ENCODE measurements around the gene TNNC1.
A peak's percentile ranks its signal among the peaks of the same experiment; 100 is the strongest.

Gene TNNC1

DNA sequence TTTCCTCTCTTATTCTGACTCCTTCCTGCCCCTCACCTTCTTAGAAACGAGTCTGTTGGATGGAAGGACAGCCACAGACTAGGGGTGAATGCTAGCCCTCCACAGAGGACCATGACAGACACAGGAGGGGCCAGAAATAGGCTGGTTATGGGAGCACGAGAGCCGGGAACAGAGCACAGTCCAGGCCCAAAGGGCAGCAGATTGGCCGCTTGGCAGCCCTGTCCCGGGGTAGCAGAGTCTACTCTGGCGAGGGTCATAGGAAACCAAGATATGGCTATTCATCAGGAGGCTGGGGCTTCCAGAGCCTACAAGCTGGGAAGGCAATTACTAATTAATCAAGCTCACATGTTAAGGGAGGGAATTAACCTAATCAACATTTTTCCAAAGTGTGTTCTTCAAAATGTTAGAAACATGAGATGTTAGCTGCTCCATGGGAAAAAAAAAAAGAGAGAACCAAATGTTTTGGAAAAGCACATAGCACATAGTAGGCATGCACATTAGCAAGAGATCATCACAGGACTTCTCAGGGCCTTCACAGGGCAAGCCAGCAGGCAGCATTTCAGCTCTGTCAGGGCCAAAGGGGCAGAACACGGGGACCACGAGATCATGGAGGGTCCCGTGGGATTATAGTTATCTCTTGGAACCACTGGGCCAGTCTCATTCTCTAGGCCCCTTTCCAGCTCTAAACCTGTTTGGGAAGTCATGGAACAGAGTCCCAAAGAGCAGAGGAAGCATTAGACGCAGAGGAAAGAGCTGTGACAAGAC, 22.2 kb downstream of the TNNC1 start:
- Histone ChIP-seq H3K36me3 (no peaks in the 10 kb centered on the region), H3K4me3 (ENCODE audit: low read depth, low read length) (no peak overlapping the region), H3K9me3 (no peaks in the 10 kb centered on the region), H3K4me1 (no peaks in the 10 kb centered on the region; the same call in 1 of the 2 replicates), H3K27me3 (no peaks in the 10 kb centered on the region)
- TF ChIP-seq, protein P1, sequence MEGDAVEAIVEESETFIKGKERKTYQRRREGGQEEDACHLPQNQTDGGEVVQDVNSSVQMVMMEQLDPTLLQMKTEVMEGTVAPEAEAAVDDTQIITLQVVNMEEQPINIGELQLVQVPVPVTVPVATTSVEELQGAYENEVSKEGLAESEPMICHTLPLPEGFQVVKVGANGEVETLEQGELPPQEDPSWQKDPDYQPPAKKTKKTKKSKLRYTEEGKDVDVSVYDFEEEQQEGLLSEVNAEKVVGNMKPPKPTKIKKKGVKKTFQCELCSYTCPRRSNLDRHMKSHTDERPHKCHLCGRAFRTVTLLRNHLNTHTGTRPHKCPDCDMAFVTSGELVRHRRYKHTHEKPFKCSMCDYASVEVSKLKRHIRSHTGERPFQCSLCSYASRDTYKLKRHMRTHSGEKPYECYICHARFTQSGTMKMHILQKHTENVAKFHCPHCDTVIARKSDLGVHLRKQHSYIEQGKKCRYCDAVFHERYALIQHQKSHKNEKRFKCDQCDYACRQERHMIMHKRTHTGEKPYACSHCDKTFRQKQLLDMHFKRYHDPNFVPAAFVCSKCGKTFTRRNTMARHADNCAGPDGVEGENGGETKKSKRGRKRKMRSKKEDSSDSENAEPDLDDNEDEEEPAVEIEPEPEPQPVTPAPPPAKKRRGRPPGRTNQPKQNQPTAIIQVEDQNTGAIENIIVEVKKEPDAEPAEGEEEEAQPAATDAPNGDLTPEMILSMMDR (IDR thresholded peaks at IDR 0.05; ENCODE audit: low read depth, low read length): no peak
- DNase-seq: no peak

DNA sequence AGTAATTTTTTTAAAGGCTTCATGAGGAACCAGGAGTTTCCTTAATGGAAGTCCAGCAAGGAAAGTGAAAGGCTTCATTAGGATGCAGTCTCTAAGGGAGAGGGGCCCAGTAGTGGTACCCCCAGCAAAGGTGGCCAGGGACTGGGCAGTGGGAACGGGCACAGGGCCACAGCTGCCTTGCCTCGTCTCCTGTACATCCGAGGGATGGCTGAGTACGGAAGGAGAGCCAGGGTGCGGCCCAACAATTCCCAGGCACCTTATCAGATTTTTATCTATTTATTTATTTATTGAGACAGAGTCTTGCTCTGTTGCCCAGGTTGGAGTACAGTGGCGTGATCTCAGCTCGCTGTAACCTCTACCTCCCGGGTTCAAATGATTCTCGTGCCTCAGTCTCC, 23.4 kb downstream of the TNNC1 start:
- no peak for DNase-seq
- no peaks in the 10 kb centered on the region; the same call in 1 of the 2 replicates for H3K4me1 ChIP-seq
- no peaks in the 10 kb centered on the region for H3K9me3 ChIP-seq
- TF ChIP-seq, protein P1 (IDR thresholded peaks at IDR 0.05; ENCODE audit: low read depth, low read length): no peak
- H3K27me3 ChIP-seq: no peaks in the 10 kb centered on the region
- H3K36me3 ChIP-seq: no peaks in the 10 kb centered on the region
- no peak overlapping the region for H3K4me3 ChIP-seq (ENCODE audit: low read depth, low read length)

DNA sequence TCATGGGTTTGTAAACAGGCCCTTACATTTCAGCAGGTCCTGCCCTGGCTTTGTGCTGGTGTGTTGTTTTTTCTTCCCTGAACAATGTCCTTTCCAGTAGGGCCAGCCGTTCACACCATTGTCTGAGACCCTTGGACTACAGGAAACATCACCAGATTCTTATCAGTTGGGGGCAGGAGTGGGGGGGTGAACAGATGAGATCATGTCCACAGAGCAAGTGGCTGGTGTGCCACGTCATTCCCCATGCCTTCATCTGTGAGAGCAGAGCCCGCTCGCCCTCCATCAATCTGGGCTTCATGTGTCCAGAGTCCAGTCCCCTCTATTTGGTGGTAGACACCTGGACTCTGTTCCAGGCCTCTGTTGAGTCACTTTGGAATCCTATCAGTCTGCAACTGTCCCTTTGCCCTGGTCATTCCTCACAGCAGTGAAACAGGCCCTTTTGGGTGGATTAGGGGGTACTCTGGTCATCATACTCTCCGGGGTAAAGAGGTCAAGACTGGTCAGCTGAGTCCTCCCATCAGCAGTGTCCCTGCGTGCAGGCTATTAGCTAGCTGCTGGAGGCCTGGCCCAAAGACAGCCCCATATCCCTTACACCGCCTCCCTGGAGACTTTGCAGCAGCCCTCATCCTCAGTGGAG, 23.9 kb downstream of the TNNC1 start:
- H3K4me1 ChIP-seq: no peaks in the 10 kb centered on the region; the same call in 1 of the 2 replicates
- no peaks in the 10 kb centered on the region for H3K27me3 ChIP-seq
- no peaks in the 10 kb centered on the region for H3K36me3 ChIP-seq
- TF ChIP-seq, protein P1 (IDR thresholded peaks at IDR 0.05; ENCODE audit: low read depth, low read length): no peak
- no peak for DNase-seq
- H3K9me3 ChIP-seq: no peaks in the 10 kb centered on the region
- H3K4me3 ChIP-seq (ENCODE audit: low read depth, low read length): no peak overlapping the region

DNA sequence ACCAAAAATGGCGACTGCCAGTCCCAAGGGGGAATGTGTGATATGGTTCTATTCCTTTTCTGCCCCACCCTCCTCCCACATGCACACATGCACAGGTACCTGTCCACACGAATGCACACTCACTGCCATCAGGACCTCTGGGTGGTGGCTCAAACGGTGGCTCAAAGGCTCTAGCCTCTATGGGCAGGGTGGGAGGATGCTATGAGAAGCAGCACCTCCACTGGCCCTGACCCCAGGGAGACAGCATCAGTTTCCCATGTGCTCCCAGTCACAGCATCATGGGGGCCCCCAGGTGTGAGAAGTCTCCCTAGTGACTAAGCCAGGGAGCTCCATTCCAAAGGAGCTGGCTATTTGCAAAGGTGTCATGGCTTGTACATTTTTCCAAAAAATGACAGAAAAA, 24.8 kb downstream of the TNNC1 start:
- no peak overlapping the region for H3K4me3 ChIP-seq (ENCODE audit: low read depth, low read length)
- no peaks in the 10 kb centered on the region for H3K36me3 ChIP-seq
- H3K27me3 ChIP-seq: no peaks in the 10 kb centered on the region
- no peak for DNase-seq
- TF ChIP-seq, protein P1 (IDR thresholded peaks at IDR 0.05; ENCODE audit: low read depth, low read length): no peak
- H3K4me1 ChIP-seq: no peaks in the 10 kb centered on the region
- H3K9me3 ChIP-seq: no peaks in the 10 kb centered on the region

DNA sequence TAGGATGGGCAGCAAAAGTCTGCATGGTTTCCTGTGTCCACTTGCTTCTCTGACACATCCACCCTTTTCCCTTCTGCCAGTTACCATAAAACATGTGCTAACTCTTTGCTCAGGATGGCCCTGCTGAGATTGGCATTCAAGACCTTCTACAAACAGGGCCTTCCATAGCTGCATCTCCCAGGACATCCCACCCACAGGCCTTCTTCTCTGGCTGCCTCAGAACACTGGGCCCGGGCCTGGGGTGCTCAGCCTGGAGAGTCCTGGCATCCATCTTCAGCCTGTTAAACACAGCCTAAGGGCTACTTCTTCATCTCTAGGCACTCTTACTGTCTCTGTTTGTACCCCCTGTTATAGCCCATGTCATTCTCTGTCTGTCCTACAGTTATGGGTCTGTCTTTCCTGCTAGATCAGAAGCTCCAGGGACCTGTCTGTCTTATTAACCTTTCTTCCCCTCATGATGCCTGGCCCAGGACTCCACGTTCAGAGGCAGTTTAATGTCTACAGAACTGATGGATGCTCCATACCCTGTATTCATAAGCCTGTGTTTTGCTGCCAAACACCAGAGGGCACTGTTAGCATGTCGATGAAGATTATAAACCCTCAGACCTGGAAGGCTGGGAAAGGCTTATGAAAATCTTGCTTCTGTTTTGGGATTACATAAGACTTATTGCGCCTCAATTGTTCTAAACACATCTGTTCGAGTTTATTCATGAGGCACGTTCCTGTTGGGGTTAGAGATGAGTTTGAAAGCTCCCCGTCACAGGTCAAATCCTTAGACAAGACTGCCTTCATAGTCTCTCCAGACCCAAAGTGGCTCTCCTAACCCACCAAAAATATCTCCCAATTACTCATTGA, 25.5 kb downstream of the TNNC1 start:
- DNase-seq: peak; percentile 39
- no peaks in the 10 kb centered on the region for H3K4me1 ChIP-seq
- H3K27me3 ChIP-seq: no peaks in the 10 kb centered on the region
- H3K9me3 ChIP-seq: no peaks in the 10 kb centered on the region
- H3K4me3 ChIP-seq (ENCODE audit: low read depth, low read length): no peak overlapping the region
- no peaks in the 10 kb centered on the region for H3K36me3 ChIP-seq
- TF ChIP-seq, protein P1 (IDR thresholded peaks at IDR 0.05; ENCODE audit: low read depth, low read length): peak; percentile 77

Data from BE2C (cell line).